GM19452 (cell line): Measurements from ENCODE around the gene P2RX4.
"Not testable (repeated sequence)": the region's sequence is repeated elsewhere in the genome, so short reads cannot be mapped to it uniquely, and the experiment has no call there.

Experiments
- ATAC-seq: cut with Tn5 transposase; IDR thresholded peaks from one replicate; pipeline ENCODE4 v1.9.1; 2021; ENCODE audit not compliant: unreplicated experiment

P2RX4 gene, protein sequence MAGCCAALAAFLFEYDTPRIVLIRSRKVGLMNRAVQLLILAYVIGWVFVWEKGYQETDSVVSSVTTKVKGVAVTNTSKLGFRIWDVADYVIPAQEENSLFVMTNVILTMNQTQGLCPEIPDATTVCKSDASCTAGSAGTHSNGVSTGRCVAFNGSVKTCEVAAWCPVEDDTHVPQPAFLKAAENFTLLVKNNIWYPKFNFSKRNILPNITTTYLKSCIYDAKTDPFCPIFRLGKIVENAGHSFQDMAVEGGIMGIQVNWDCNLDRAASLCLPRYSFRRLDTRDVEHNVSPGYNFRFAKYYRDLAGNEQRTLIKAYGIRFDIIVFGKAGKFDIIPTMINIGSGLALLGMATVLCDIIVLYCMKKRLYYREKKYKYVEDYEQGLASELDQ

DNA sequence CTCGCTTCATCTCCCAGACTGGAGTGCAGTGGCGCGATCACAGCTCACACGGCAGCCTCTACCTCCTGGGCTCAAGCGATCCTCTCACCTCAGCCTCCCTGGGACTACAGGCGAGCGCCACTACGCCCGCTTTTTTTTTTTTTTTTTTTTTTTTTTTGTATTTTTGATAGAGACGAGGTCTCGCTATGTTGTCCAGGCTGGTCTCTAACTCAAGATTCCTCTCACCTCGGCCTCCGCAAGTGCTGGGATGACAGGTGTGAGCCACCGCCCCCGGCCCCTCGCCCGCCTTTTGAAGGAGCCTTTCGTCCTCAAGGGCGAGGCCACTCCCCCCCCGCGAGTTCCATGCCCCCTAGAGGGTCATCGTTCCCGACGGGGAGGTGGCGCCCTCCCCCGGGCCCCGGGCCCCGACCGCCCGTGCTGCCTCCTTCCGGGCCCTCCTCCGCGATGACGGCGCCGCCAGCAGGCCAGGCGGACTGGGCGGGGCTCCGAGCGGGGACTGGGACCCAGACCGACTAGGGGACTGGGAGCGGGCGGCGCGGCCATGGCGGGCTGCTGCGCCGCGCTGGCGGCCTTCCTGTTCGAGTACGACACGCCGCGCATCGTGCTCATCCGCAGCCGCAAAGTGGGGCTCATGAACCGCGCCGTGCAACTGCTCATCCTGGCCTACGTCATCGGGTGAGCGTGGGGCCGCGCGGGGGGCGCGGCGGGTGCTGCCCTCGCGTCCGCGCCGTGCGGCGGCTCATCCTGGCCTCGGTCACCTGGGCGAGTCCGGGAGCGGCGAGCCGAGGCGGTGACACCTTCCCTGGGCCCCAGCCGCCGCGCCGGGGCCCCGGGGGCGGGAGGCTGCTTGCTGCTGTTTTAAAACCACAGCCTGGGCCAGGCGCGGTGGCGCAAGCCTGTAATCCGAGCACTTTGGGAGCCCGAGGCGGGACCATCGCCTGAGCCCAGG is at the start of gene P2RX4:
Gene P2RX4, plus strand, starts transcription at position 506 of the 949 bp plus-strand sequence. Its CDS starts 36 bp downstream, at position 542.
- peak; percentile 89 for ATAC-seq

DNA sequence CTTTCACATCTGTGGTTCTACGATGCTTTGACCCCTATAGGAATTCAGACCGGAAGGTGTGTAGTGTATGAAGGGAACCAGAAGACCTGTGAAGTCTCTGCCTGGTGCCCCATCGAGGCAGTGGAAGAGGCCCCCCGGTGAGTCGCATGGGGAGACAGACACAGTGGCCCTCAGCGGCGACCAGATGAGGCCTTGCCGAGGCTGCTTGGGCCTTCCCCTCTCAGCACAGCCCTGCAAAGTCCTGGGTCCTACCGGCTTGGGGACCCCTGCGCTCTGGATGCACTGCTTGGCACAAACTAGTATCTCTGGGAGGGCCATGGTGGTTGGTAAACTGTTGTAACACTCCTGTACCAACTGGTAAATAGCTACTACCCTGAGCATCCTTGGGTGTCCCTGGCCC is 47.5 kb upstream of the P2RX4 start:
- no peak for ATAC-seq

DNA sequence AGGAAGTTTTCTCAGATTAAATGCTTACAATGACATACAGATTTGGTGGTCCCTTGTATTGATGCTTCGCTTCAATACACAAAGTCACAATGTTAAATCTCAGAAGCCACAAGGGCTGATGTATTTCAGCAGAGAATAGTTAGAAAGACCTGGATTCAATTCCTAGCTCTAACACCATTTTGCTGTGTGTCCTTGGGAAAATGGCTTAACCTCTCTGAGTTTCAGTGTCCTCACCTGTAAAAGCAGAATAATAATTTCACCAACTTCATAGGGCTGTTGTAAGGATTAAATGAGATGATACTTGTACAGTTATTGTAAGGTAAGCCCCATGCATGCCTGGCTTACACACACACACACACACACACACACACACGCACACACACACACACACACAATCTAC is 46.9 kb upstream of the P2RX4 start:
- ATAC-seq: no peak

DNA sequence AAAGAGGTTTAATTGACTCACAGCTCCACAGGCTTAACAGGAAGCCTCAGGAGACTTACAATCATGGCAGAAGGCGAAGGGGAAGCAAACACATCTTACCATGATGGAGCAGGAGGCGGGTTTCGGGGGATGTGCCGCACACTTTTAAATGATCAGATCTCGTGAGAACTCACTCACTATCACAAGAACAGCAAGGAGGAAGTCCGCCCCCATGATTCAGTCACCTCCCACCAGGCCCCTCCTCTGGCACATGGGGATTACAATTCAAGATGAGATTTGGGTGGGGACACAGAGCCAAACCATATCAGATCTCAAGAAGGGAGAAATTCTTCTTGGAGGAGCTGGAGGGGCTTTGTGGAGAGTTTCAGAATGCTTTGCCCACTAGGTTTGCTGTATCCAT is 45.1 kb upstream of the P2RX4 start:
- ATAC-seq: not testable (repeated sequence)

DNA sequence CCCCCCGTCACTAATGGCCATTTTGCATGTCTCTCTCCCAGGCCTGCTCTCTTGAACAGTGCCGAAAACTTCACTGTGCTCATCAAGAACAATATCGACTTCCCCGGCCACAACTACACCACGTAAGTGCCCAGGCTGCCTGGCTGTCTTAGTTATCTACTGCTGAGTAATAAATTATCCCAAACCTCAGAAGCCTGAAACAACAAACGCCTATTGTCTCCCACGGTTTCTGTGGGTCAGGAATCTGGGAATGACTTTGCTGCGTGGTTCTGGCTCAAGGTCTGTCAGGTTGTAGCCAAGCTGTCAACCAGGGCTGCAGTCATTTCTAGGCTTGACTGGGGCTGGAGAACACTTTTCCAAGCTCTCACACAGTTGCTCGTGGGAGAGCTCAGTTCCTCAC is 44.6 kb upstream of the P2RX4 start:
- ATAC-seq: no peak

DNA sequence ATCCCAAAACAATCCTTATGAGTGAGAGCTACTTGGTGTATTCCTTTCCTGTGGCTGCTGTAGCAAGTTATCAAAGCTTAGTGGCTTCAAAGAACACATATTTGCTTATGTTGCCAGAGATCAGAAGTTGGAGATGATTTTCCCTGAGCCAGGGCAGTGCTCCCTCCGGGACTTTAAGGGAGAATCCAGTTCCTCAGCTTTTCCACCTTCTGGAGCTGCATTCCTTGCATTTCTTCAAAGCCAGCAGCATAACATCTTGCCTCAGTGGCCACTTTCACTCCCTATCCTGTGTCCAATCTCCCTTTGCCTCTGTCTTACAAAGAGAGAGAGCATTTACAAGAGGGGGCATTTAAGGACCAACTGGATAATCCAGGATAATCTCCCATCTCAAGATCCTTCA is 43.6 kb upstream of the P2RX4 start:
- ATAC-seq: no peak

DNA sequence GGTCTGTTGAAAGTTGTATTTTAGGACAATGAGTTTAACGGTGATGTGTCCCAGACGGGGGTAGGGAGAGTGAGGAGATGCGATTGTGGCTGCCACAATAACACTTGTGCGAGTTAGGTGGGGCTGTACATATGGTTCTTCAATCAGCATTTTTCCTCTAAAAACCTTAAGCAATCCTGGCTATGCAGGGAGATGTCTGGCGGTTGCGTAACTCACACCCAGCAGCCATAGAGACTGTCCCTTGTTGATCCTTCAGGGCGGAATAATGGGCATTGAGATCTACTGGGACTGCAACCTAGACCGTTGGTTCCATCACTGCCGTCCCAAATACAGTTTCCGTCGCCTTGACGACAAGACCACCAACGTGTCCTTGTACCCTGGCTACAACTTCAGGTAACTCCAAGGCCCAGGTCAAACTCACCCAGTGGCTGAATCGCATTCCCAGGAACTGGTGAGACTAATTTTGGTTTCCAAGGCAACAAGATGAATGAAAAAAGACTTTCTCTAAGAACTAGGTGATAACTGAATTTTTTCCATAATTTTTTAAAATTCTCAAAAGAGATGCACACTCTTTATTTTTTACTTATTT is 42.6 kb upstream of the P2RX4 start:
- ATAC-seq: no peak

DNA sequence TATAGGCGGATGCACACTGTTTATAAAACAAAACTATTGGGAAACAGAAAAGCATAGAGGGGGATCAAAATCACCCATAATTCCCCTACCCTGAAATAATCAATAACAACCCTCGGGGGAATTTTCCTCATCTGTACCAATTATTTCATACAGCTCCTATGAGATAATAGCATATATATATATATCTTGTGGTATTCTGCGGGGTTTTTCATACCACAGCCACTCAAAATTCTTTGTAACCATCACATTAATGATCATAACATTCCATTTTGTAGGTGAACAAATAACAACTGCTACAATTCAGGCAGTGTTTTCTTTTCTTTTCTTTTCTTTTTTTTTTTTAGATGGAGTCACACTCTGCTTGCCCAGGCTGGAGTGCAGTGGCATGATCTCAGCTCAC is 42.0 kb upstream of the P2RX4 start:
- ATAC-seq: no peak

DNA sequence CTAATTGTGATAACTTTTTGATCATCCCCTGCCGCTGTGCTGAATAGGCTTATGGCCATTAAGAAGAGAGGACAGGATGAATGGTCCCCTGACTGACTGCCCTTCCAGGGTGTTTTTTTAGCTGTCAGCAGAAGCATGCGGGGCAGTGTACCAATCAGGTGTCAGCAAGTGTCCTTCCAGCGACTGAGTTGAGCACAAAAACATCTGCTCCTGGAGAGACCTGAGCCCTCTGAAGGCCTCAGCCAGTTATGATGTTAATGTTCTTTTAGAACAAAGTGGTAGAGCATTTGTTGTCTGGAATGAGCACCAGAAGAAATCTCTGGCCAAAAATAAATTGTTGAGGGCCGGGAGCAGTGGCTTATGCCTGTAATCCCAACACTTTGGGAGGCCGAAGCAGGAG is 39.8 kb upstream of the P2RX4 start:
- no peak for ATAC-seq

DNA sequence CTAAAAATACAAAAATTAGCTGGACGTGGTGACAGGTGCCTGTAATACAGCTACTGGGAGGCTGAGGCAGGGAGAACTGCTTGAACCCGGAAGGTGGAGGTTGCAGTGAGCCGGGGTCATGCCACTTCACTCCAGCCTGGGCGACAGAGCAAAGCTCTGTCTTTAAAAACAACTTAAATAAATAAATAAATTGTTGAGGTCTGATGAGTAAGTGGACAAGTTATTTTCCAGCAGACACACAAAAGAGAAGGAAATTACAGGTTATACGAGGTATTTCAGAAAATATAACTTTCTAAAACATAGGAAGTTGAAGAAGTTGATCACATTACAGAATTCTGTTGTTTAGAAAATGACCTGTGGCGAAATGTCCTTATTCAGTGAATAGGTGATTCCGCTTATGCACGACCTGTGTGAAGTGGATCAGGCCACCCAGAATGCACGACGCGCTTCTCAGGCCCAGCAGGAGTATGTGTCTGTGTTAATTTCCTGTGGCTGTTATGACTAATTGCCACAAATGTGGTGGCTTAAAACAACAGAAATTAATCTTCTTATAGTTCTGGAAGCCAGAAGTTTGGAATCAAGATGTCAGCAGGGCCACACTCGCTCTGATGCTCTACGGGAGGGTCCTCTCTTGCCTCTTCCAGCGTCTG is 39.2 kb upstream of the P2RX4 start:
- ATAC-seq: no peak

DNA sequence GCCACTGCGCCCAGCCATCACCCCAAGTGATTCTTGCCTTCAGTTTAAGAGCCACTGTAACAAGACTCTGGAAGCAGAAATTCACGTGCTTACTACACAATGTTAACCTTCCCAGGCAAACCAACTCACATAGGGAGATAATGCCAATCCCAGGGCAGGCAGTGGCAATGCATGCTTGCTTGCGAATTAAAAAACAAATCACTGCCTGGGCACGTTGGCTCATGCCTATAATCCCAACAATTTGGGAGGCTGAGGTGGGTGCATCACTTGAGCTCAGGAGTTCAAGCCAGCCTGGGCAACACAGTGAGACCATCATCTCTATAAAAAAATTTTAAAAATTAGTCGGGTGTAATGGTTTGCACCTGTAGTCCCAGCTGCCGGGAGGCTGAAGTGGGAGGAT is 37.8 kb upstream of the P2RX4 start:
- no peak for ATAC-seq

DNA sequence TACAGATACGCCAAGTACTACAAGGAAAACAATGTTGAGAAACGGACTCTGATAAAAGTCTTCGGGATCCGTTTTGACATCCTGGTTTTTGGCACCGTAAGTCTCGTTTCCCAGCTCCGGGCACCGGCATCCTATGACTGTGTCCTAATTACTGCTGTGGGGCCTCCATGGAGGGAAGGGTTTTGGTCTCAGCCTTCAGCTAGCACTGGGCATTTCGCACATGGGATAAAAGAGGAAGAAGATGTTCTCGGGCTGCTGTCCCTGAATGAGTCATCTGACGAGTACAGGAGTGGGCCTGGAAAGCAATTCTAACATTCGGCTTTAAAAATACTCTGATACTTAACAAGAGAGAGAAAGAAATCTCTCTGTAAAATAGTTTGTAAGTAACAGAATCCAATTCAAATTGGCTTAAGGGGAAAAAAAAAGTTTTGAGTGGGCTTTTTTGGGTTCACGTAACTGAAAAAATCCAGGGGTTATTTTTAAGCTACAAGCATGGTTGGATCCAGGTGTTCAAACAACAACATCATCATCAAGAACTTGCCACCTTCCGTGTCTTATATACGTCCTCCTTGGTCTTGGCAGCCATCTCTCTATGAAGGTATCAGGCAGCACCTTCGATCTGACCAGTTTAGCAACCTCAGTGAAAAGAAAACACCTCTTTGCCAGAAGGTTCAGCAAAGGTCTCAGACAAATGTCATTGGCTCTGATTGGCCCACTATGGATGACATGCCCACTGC is 34.4 kb upstream of the P2RX4 start:
- ATAC-seq: no peak

DNA sequence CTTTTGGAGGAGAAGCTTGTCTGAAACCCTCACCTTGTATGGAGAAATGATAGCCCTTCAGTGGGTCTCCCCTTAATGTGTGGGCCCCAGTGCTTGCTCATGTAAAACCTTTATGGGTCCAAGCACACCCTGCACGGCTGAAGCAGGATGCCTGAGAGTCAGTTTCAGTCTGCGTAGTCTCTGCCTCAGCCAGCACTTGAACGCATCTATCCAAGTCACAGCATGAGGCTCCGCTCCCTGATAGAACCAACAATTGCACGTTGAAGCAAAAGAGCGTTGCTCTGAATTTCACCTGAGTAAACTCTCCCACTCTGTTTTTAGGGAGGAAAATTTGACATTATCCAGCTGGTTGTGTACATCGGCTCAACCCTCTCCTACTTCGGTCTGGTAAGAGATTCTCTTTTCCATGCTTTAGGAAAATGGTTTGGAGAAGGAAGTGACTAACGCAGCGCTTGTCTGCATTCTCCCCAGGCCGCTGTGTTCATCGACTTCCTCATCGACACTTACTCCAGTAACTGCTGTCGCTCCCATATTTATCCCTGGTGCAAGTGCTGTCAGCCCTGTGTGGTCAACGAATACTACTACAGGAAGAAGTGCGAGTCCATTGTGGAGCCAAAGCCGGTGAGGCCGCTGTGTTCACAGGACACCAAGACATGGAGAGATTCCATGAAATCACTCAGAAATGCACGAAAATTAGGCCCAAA is 33.0 kb upstream of the P2RX4 start:
- ATAC-seq: no peak

DNA sequence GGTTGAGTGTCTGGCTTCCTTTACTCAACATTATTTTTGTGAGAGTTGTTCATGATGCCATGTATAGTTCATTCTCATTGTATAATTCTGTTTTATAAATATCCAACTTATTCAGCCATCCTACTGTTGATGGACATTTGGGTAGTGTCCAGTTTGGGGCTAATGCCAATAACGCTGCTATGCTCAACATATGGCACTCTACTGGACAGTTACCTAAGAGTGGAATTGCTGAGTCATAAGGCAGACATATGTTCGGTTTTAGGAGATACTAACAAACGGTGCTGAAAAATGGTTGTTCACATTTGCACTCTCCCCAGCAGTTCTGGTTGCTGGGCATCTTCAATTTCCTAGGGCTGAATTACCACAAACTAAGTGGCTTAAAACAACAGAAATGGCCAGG is 28.7 kb upstream of the P2RX4 start:
- ATAC-seq: no peak

DNA sequence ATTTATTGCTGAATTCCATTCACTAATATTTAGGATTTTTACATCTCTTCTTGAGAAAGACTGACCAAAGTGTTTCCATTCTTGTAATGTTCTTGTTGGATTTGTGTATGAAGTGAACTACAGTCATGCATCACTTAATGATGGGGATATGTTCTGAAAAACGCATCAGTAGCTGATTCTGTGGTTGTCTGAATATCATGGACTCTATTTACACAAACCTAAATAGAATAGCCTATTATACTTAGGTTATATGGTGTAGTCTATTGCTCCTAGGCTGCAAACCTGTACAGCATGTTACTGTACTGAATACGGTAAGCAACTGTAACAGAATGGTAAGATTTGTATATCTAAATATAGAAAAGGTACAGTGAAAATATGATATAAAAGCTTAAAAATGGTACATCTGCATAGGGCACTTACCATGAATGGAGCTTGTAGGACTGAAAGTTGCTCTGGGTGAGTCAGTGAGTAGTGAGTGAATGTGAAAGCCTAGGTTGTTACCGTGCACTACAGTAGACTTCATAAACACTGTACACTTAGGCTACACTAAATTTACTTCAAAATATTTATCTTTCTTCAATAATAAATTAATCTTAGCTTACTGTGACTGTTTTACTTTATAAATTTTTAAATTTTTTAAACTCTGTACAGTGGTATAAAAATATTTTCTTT is 27.6 kb upstream of the P2RX4 start:
- no peak for ATAC-seq

DNA sequence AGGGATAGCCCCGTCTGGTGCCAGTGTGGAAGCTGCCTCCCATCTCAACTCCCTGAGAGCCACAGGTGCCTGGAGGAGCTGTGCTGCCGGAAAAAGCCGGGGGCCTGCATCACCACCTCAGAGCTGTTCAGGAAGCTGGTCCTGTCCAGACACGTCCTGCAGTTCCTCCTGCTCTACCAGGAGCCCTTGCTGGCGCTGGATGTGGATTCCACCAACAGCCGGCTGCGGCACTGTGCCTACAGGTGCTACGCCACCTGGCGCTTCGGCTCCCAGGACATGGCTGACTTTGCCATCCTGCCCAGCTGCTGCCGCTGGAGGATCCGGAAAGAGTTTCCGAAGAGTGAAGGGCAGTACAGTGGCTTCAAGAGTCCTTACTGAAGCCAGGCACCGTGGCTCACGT is 25.5 kb upstream of the P2RX4 start:
- no peak for ATAC-seq

DNA sequence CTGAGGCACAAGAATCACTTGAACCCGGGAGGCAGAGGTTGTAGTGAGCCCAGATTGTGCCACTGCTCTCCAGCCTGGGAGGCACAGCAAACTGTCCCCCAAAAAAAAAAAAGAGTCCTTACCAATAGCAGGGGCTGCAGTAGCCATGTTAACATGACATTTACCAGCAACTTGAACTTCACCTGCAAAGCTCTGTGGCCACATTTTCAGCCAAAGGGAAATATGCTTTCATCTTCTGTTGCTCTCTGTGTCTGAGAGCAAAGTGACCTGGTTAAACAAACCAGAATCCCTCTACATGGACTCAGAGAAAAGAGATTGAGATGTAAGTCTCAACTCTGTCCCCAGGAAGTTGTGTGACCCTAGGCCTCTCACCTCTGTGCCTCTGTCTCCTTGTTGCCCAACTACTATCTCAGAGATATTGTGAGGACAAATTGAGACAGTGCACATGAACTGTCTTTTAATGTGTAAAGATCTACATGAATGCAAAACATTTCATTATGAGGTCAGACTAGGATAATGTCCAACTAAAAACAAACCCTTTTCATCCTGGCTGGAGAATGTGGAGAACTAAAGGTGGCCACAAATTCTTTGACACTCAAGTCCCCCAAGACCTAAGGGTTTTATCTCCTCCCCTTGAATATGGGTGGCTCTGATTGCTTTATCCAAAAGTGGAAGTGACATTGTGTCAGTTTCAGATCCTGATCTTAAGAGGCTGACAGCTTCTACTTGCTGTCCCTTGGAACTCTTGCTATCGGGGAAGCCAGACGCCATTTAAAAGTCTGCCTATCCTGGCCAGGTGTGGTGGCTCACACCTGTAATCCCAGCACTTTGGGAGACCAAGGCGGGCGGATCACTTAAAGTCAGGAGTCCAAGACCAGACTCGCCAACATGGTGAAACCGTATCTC is 24.7 kb upstream of the P2RX4 start:
- no peak for ATAC-seq

DNA sequence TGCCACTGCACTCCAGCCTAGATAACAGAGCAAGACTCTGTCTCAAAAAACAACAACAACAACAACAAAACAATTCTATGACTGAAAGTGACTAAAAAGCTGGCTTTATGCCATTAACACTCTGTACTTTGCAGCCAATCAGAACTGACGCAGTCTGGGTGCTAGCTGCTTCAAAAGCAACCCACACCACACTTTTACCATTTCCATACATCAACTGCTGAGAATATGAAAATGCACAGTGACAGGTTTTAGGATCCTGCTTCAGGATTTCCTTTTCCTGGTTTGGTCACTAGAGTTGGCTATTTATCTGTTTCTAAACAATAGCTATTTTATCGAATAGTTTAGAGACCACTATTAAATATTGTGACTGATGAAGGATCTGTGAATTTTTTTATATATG is 23.1 kb upstream of the P2RX4 start:
- no peak for ATAC-seq
